ENCODE results near the gene EMC9.

GRCh38 chr14:24121210-24121609 lies 20.2 kb downstream of the EMC9 start:
- TF ChIP-seq CTCF (IDR thresholded peaks at IDR 0.05) (no peak), POLR2A (IDR thresholded peaks at IDR 0.05) (no peak)
